Neural cell (in vitro differentiated cells): ENCODE data around the gene SQSTM1. TPM values are rescaled to one million over a fixed set of nuclear protein-coding genes. Genes with fewer than 3 reads are reported as not detected.

Source experiments
- H2AFZ ChIP-seq: fragments of 200-600, 300-800 bp; sonication (generic), shearing (Covaris generic); 2 replicates; pipeline ENCODE4 v1.6.0; 2014; ENCODE audit warnings: low read depth, mild to moderate bottlenecking, antibody characterized with exemption, low read length, moderate library complexity
- H3F3A ChIP-seq: fragments of 200-600 bp; shearing (Covaris generic); 2 replicates; pipeline ENCODE4 v1.6.1; 2016; ENCODE audit warnings: mild to moderate bottlenecking, moderate library complexity, mixed read lengths, antibody characterized with exemption, low read length; ENCODE audit not compliant: insufficient read depth, poor library complexity, severe bottlenecking
- H3K27ac ChIP-seq: fragments of 200-600, 300-800 bp; sonication (generic), shearing (Covaris generic); 2 replicates; pipeline ENCODE4 v1.5.1; 2014; ENCODE audit warnings: mild to moderate bottlenecking, low read length, moderate library complexity
- H3K27me3 ChIP-seq: fragments of 300-800, 200-600 bp; sonication (generic), shearing (Covaris generic); 2 replicates; pipeline ENCODE4 v1.6.0; 2014; ENCODE audit warnings: mild to moderate bottlenecking, low read depth, low read length, moderate library complexity; ENCODE audit not compliant: insufficient read depth
- H3K36me3 ChIP-seq: fragments of 300-800, 200-600 bp; sonication (generic), shearing (Covaris generic); 2 replicates; pipeline ENCODE4 v1.5.1; 2014; ENCODE audit warnings: mild to moderate bottlenecking, antibody characterized with exemption, low read length, moderate library complexity; ENCODE audit not compliant: insufficient read depth
- H3K4me2 ChIP-seq: fragments of 300-800, 200-600 bp; sonication (generic), shearing (Covaris generic); 2 replicates; pipeline ENCODE4 v1.6.0; 2014; ENCODE audit warnings: mild to moderate bottlenecking, low read length
- H3K4me3 ChIP-seq: fragments of 300-800, 200-600 bp; sonication (generic), shearing (Covaris generic); 2 replicates; pipeline ENCODE4 v1.5.1; 2014; ENCODE audit warnings: mild to moderate bottlenecking, low read length, moderate library complexity
- H3K79me2 ChIP-seq: fragments of 200-600 bp; shearing (Covaris generic); replicated peaks from 2 replicates; pipeline ENCODE4 v1.6.0; 2014; ENCODE audit warnings: mild to moderate bottlenecking, low read length, moderate library complexity; ENCODE audit not compliant: insufficient read depth
- H3K9ac ChIP-seq: fragments of 300-800, 200-600 bp; sonication (generic), shearing (Covaris generic); 2 replicates; pipeline ENCODE4 v1.6.1; 2016; ENCODE audit warnings: mild to moderate bottlenecking, low read length, mixed read lengths
- H3K9me2 ChIP-seq: fragments of 200-600 bp; shearing (Covaris generic); 2 replicates; pipeline ENCODE4 v1.6.1; 2016; ENCODE audit warnings: mild to moderate bottlenecking, low read length, mixed read lengths; ENCODE audit not compliant: insufficient read depth
- H3K9me3 ChIP-seq: fragments of 200-600, 300-800 bp; sonication (generic), shearing (Covaris generic); 2 replicates; pipeline ENCODE4 v1.6.1; 2016; ENCODE audit warnings: mild to moderate bottlenecking, mixed run types, low read length, moderate library complexity, mixed read lengths
- H4K20me1 ChIP-seq: fragments of 200-600 bp; shearing (Covaris generic); 2 replicates; pipeline ENCODE4 v1.6.1; 2016; ENCODE audit warnings: mild to moderate bottlenecking, mixed run types; ENCODE audit not compliant: insufficient read depth
- EP300 ChIP-seq: fragments of 450-650 bp; conservative IDR thresholded peaks from 2 replicates; pipeline ENCODE4 v1.6.1; 2014; ENCODE audit warnings: antibody characterized with exemption, mild to moderate bottlenecking, moderate library complexity; ENCODE audit not compliant: poor library complexity, severe bottlenecking
- EZH2 ChIP-seq: fragments of 200-600, 300-800 bp; shearing (Covaris generic), sonication (generic); IDR thresholded peaks from 2 replicates; pipeline ENCODE4 v1.6.1; 2014; ENCODE audit warnings: antibody characterized with exemption, low read length, borderline replicate concordance, mild to moderate bottlenecking; ENCODE audit not compliant: insufficient read depth, poor library complexity, severe bottlenecking
- MXI1 ChIP-seq: fragments of 450-650 bp; conservative IDR thresholded peaks from 2 replicates; pipeline ENCODE4 v1.6.1; 2014; ENCODE audit warnings: antibody characterized with exemption, mild to moderate bottlenecking; ENCODE audit not compliant: poor library complexity, severe bottlenecking
- POLR2AphosphoS5 ChIP-seq: IDR thresholded peaks from 2 replicates; pipeline ENCODE4 v1.6.1; 2012
- RAD21 ChIP-seq: fragments of 450-650 bp; conservative IDR thresholded peaks from 2 replicates; pipeline ENCODE4 v1.6.1; 2014; ENCODE audit warnings: antibody characterized with exemption, mild to moderate bottlenecking, moderate library complexity
- REST ChIP-seq: IDR thresholded peaks from 2 replicates; pipeline ENCODE4 v1.6.1; 2012; ENCODE audit warnings: borderline replicate concordance
- SMC3 ChIP-seq: fragments of 450-650 bp; conservative IDR thresholded peaks from 2 replicates; pipeline ENCODE4 v1.6.1; 2014; ENCODE audit warnings: antibody characterized with exemption, mild to moderate bottlenecking, moderate library complexity; ENCODE audit not compliant: poor library complexity
- TAF1 ChIP-seq: IDR thresholded peaks from 2 replicates; pipeline ENCODE4 v1.6.1; 2012; ENCODE audit warnings: low read depth
- polyA plus RNA-seq: library from polyadenylated mRNA; depleted of rRNA; stranded (reverse); fragments of >200 nt; gene quantifications from 2 replicates; pipeline ENCODE4 v1.2.3, GENCODE V29; 2014
- TF ChIP-seq, protein P1 (sequence below): fragments of 450-650 bp; IDR thresholded peaks from 2 replicates; pipeline ENCODE4 v1.5.1; 2014; ENCODE audit warnings: antibody characterized with exemption, mild to moderate bottlenecking, moderate library complexity; ENCODE audit not compliant: poor library complexity, severe bottlenecking

Gene SQSTM1
- polyA plus RNA-seq, 1 donor from 2014 or later = 64.5 TPM

DNA sequence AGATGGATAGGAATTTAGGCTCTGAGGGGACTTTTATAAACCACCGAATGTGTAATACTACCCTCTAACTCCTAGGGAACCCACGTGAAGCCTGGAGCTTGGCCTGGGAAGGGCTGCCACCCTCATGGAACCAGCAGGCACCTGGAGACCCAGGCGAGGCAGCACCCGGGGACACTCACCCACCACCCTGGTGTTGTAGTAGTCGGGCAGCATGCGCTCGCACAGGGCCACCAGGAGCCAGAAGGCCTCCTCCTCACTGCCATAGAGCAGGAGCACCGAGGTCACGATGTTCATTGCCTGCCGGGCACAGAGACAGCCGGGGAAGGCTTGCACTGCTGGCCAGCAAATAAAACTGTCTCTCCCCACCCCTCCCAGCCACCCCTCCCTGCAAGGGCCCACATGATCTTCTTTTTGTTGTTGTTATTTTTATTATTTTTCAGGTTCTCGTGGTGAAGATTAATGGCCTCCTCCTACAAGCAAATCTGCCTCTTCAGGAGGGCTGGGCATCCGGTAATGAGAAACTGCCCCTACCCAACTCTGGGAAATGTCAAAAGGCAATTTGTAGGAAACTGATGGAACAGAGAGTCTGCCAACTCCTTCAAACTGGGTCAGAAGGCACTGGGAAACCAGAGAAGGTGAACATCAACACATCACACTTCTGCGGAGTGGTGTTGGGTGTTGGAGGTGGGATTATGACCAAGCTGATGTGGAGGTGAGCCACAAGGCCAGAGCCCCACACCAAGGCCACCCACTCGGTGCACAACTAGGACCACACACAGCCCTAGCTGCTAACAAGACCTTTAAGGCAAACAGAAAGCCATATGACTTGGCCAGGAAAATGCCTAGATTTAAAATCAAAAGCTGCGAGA lies 55.3 kb downstream of the SQSTM1 start:
- no peak overlapping the region for H3K27ac ChIP-seq
- no peaks in the 10 kb centered on the region for H3K9me3 ChIP-seq
- no peak overlapping the region for H3K4me2 ChIP-seq
- no peaks in the 10 kb centered on the region for H3K9me2 ChIP-seq
- no peaks in the 10 kb centered on the region for H3F3A ChIP-seq
- no peaks in the 10 kb centered on the region for H3K36me3 ChIP-seq
- no peaks in the 10 kb centered on the region for H3K79me2 ChIP-seq
- H3K9ac ChIP-seq = no peak overlapping the region
- H2AFZ ChIP-seq = no peak overlapping the region
- H3K4me3 ChIP-seq = no peak overlapping the region
- TF ChIP-seq, protein P1, sequence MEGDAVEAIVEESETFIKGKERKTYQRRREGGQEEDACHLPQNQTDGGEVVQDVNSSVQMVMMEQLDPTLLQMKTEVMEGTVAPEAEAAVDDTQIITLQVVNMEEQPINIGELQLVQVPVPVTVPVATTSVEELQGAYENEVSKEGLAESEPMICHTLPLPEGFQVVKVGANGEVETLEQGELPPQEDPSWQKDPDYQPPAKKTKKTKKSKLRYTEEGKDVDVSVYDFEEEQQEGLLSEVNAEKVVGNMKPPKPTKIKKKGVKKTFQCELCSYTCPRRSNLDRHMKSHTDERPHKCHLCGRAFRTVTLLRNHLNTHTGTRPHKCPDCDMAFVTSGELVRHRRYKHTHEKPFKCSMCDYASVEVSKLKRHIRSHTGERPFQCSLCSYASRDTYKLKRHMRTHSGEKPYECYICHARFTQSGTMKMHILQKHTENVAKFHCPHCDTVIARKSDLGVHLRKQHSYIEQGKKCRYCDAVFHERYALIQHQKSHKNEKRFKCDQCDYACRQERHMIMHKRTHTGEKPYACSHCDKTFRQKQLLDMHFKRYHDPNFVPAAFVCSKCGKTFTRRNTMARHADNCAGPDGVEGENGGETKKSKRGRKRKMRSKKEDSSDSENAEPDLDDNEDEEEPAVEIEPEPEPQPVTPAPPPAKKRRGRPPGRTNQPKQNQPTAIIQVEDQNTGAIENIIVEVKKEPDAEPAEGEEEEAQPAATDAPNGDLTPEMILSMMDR = no peak
- TF ChIP-seq EZH2 (no peak), SMC3 (no peak), RAD21 (no peak), MXI1 (no peak), TAF1 (no peak), POLR2AphosphoS5 (no peak), REST (no peak)
- no peaks in the 10 kb centered on the region for H4K20me1 ChIP-seq
- H3K27me3 ChIP-seq = no peaks in the 10 kb centered on the region

GRCh38 chr5:179876610-179876952 lies 55.9 kb downstream of the SQSTM1 start:
- no peaks in the 10 kb centered on the region for H4K20me1 ChIP-seq
- H3K27ac ChIP-seq = no peak overlapping the region
- no peak overlapping the region for H3K4me3 ChIP-seq
- no peaks in the 10 kb centered on the region for H3K27me3 ChIP-seq
- H2AFZ ChIP-seq = no peak overlapping the region
- no peaks in the 10 kb centered on the region for H3F3A ChIP-seq
- no peaks in the 10 kb centered on the region for H3K79me2 ChIP-seq
- no peaks in the 10 kb centered on the region for H3K9me3 ChIP-seq
- no peak overlapping the region for H3K4me2 ChIP-seq
- no peak for TF ChIP-seq EZH2
- no peak for TF ChIP-seq POLR2AphosphoS5
- TF ChIP-seq EP300 = no peak
- no peak for TF ChIP-seq RAD21
- TF ChIP-seq REST = no peak
- no peak for TF ChIP-seq SMC3
- no peak for TF ChIP-seq MXI1
- TF ChIP-seq, protein P1 = no peak
- TF ChIP-seq TAF1 = no peak
- H3K36me3 ChIP-seq = no peaks in the 10 kb centered on the region
- H3K9me2 ChIP-seq = no peaks in the 10 kb centered on the region
- H3K9ac ChIP-seq = no peak overlapping the region
